Peyer's patch (tissue), 4 donors: ENCODE results near the gene LRG1.

Source experiments
- CTCF ChIP-seq, 6 experiments: fragments of 450-650 bp in 4 of 6; fragments of 200-600 bp in 2 of 6; sonication (generic) in 1 of 6; IDR thresholded peaks; one replicate each; pipeline ENCODE4 v1.5.1; 2017 to 2019; ENCODE audit warnings: antibody characterized with exemption in 6 of 6, mild to moderate bottlenecking in 3 of 6, moderate library complexity in 1 of 6
- POLR2A ChIP-seq, 2 donors: fragments of 450-650 bp; IDR thresholded peaks; one replicate each; pipeline ENCODE4 v1.5.1; 2017; ENCODE audit warnings: antibody characterized with exemption in 2 of 2, mild to moderate bottlenecking in 2 of 2, moderate library complexity in 2 of 2

- TF ChIP-seq CTCF (IDR thresholded peaks at IDR 0.05) = no peak
- TF ChIP-seq POLR2A (IDR thresholded peaks at IDR 0.05) = no peak
Measured at GRCh38 chr19:4578552-4579248, 38.9 kb upstream of the LRG1 start.
